ENCODE results near the gene LAMA2. TPM values are rescaled to one million over a fixed set of nuclear protein-coding genes. Genes with fewer than 3 reads are reported as not detected.

LAMA2 gene
- total RNA-seq, 2 donors from 2014 or later = 0.93 to 2.0 TPM

GRCh38 chr6:129267028-129267427 lies 384.1 kb downstream of the LAMA2 start:
- H3K36me3 Mint-ChIP-seq = no peaks in the 10 kb centered on the region
- no peaks in the 10 kb centered on the region for H3K9me3 Mint-ChIP-seq
- ATAC-seq (no peak), DNase-seq (ENCODE audit: low spot score in 2 of 2) (no peak)
- H3K27ac Mint-ChIP-seq = no peak overlapping the region

- no peaks in the 10 kb centered on the region for H3K36me3 Mint-ChIP-seq
- no peak overlapping the region for H3K27ac Mint-ChIP-seq
- DNase-seq (ENCODE audit: low spot score in 2 of 2) (no peak), ATAC-seq (no peak)
- no peaks in the 10 kb centered on the region for H3K9me3 Mint-ChIP-seq
Measured at GRCh38 chr6:129269076-129269475, 386.1 kb downstream of the LAMA2 start.

GRCh38 chr6:129269891-129270290 lies 387.0 kb downstream of the LAMA2 start:
- H3K27ac Mint-ChIP-seq = no peak overlapping the region
- ATAC-seq = no peak

GRCh38 chr6:129270450-129270849 lies 387.5 kb downstream of the LAMA2 start:
- Mint-ChIP-seq H3K36me3 (no peaks in the 10 kb centered on the region), H3K27ac (no peak overlapping the region), H3K9me3 (no peaks in the 10 kb centered on the region)
- ATAC-seq (no peak), DNase-seq (ENCODE audit: low spot score in 2 of 2) (no peak)

More at GRCh38 chr6:129269891-129270290, 387.0 kb downstream of the LAMA2 start:
- no peaks in the 10 kb centered on the region for H3K9me3 Mint-ChIP-seq
- no peaks in the 10 kb centered on the region for H3K36me3 Mint-ChIP-seq
- no peak for DNase-seq (ENCODE audit: low spot score in 2 of 2)

GRCh38 chr6:129273161-129273560 lies 390.2 kb downstream of the LAMA2 start:
- DNase-seq (ENCODE audit: low spot score in 2 of 2) = no peak

GRCh38 chr6:129276461-129276860 lies 393.5 kb downstream of the LAMA2 start:
- no peak overlapping the region for H3K27ac Mint-ChIP-seq
- no peaks in the 10 kb centered on the region for H3K36me3 Mint-ChIP-seq
- DNase-seq (ENCODE audit: low spot score in 2 of 2) = no peak
- H3K9me3 Mint-ChIP-seq = no peaks in the 10 kb centered on the region
- ATAC-seq = no peak

More at GRCh38 chr6:129273161-129273560, 390.2 kb downstream of the LAMA2 start:
- no peak for ATAC-seq
- H3K27ac Mint-ChIP-seq = no peak overlapping the region
- H3K9me3 Mint-ChIP-seq = no peaks in the 10 kb centered on the region
- no peaks in the 10 kb centered on the region for H3K36me3 Mint-ChIP-seq

GRCh38 chr6:129276986-129277385 lies 394.0 kb downstream of the LAMA2 start:
- H3K27ac Mint-ChIP-seq = no peak overlapping the region
- ATAC-seq (no peak), DNase-seq (ENCODE audit: low spot score in 2 of 2) (no peak)
- no peaks in the 10 kb centered on the region for H3K36me3 Mint-ChIP-seq
- H3K9me3 Mint-ChIP-seq = no peaks in the 10 kb centered on the region

GRCh38 chr6:129279343-129280292 lies 396.7 kb downstream of the LAMA2 start:
- H3K27ac Mint-ChIP-seq = no peak overlapping the region
- no peak for DNase-seq (ENCODE audit: low spot score in 2 of 2)
- no peak for ATAC-seq

GRCh38 chr6:129280293-129280644 lies 397.3 kb downstream of the LAMA2 start:
- Mint-ChIP-seq H3K36me3 (no peaks in the 10 kb centered on the region), H3K9me3 (no peaks in the 10 kb centered on the region), H3K27ac (no peak overlapping the region)
- no peak for ATAC-seq
- DNase-seq (ENCODE audit: low spot score in 2 of 2) = no peak

More at GRCh38 chr6:129279343-129280292, 396.7 kb downstream of the LAMA2 start:
- Mint-ChIP-seq H3K9me3 (no peaks in the 10 kb centered on the region), H3K36me3 (no peaks in the 10 kb centered on the region)

- ATAC-seq (peak; percentile 87 to 88), DNase-seq (ENCODE audit: low spot score in 2 of 2) (peak in 1 of 2 donors; percentile 22)
- Mint-ChIP-seq H3K36me3 (no peaks in the 10 kb centered on the region), H3K9me3 (no peaks in the 10 kb centered on the region), H3K27ac (no peak overlapping the region)
Measured at GRCh38 chr6:129280749-129281148, 397.8 kb downstream of the LAMA2 start.

GRCh38 chr6:129281168-129281796 lies 398.3 kb downstream of the LAMA2 start:
- ATAC-seq (no peak), DNase-seq (ENCODE audit: low spot score in 2 of 2) (no peak)
- Mint-ChIP-seq H3K9me3 (no peaks in the 10 kb centered on the region), H3K36me3 (no peaks in the 10 kb centered on the region), H3K27ac (no peak overlapping the region)

GRCh38 chr6:129282019-129282418 lies 399.1 kb downstream of the LAMA2 start:
- ATAC-seq = no peak

GRCh38 chr6:129284225-129284624 lies 401.3 kb downstream of the LAMA2 start:
- DNase-seq (ENCODE audit: low spot score in 2 of 2) (no peak), ATAC-seq (no peak)
- Mint-ChIP-seq H3K9me3 (no peaks in the 10 kb centered on the region), H3K36me3 (no peaks in the 10 kb centered on the region), H3K27ac (no peak overlapping the region)

More at GRCh38 chr6:129282019-129282418, 399.1 kb downstream of the LAMA2 start:
- no peak overlapping the region for H3K27ac Mint-ChIP-seq
- no peaks in the 10 kb centered on the region for H3K36me3 Mint-ChIP-seq
- H3K9me3 Mint-ChIP-seq = no peaks in the 10 kb centered on the region
- DNase-seq (ENCODE audit: low spot score in 2 of 2) = no peak

- no peaks in the 10 kb centered on the region for H3K9me3 Mint-ChIP-seq
- H3K36me3 Mint-ChIP-seq = no peaks in the 10 kb centered on the region
- DNase-seq (ENCODE audit: low spot score in 2 of 2) (no peak), ATAC-seq (no peak)
- H3K27ac Mint-ChIP-seq = no peak overlapping the region
Measured at GRCh38 chr6:129287231-129288177, 404.6 kb downstream of the LAMA2 start.

- no peak for ATAC-seq
- no peaks in the 10 kb centered on the region for H3K9me3 Mint-ChIP-seq
- H3K36me3 Mint-ChIP-seq = no peaks in the 10 kb centered on the region
- no peak overlapping the region for H3K27ac Mint-ChIP-seq
- DNase-seq (ENCODE audit: low spot score in 2 of 2) = no peak
Measured at GRCh38 chr6:129289442-129289841, 406.5 kb downstream of the LAMA2 start.

- no peak for DNase-seq (ENCODE audit: low spot score in 2 of 2)
- Mint-ChIP-seq H3K36me3 (no peaks in the 10 kb centered on the region), H3K9me3 (no peaks in the 10 kb centered on the region), H3K27ac (no peak overlapping the region)
- no peak for ATAC-seq
Measured at GRCh38 chr6:129292836-129293235, 409.9 kb downstream of the LAMA2 start.

GRCh38 chr6:129297592-129297991 lies 414.7 kb downstream of the LAMA2 start:
- Mint-ChIP-seq H3K9me3 (no peaks in the 10 kb centered on the region), H3K36me3 (no peaks in the 10 kb centered on the region), H3K27ac (no peak overlapping the region)
- ATAC-seq (no peak), DNase-seq (ENCODE audit: low spot score in 2 of 2) (no peak)
